GM11168 (cell line): ENCODE results near the gene CRABP2.

ENCODE experiments used
- in situ Hi-C: fragments of 300-500 bp; cut with MboI; formaldehyde crosslinking; loops from one replicate; pipeline ENCODE4 v1.12.0; 2022; ENCODE audit warnings: low sequenced_read_pairs; ENCODE audit not compliant: unreplicated experiment

Gene CRABP2

GRCh38 chr1:156659988-156660751, 45.2 kb downstream of the CRABP2 start:
- in situ Hi-C loops = no loop called here

DNA sequence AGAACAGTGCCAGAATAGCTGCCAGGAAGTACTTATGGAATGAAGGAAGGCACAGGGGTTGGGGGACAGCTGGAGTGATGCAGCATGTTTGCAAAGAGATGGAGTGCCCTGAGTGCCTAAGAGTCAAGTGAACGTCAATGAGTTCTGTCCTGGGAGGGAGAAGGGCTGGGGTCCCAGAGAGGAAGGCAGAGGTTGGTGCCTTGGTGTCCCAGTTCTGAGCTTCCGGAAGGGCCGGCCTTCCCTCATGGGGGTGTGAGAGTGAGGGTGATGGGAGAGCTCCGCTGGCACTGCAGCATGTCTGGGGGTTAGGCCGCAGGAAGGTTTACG, 45.8 kb downstream of the CRABP2 start:
- in situ Hi-C loops = no loop called here

GRCh38 chr1:156658945-156659574, 46.3 kb downstream of the CRABP2 start:
- in situ Hi-C loops = no loop called here

- in situ Hi-C loops = no loop called here
Observed at GRCh38 chr1:156658496-156658895, 46.9 kb downstream of the CRABP2 start.

DNA sequence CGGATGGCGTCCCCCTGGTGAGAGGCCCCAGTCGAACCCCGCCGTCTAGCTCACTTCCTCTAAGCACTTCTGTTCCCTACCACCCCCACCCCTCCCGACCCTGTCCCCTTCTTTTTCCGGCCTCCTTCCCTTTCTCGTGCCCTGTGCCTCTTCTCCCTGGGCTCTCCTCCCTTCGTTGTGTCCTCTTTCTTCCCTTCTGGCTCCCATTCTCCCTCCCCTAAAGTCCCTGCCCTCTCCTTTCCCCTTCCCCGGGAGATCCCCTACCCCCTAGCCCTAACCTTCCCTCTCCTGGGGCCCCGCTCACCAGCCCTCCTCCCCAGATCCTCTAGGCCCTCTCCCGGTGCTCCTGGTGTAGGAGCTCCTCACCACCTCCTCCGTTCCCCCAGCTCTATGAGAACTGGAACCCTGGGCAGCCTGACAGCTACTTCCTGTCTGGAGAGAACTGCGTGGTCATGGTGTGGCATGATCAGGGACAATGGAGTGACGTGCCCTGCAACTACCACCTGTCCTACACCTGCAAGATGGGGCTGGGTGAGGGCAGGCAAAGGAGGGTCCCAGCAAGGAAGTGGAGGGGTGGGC, 47.6 kb downstream of the CRABP2 start:
- in situ Hi-C loops = no loop called here

- in situ Hi-C loops = no loop called here
Observed at GRCh38 chr1:156656806-156657740, 48.3 kb downstream of the CRABP2 start.

- in situ Hi-C loops = no loop called here
Observed at GRCh38 chr1:156655904-156656516, 49.4 kb downstream of the CRABP2 start.

- in situ Hi-C loops = no loop called here
Observed at GRCh38 chr1:156655151-156655903, 50.1 kb downstream of the CRABP2 start.

DNA sequence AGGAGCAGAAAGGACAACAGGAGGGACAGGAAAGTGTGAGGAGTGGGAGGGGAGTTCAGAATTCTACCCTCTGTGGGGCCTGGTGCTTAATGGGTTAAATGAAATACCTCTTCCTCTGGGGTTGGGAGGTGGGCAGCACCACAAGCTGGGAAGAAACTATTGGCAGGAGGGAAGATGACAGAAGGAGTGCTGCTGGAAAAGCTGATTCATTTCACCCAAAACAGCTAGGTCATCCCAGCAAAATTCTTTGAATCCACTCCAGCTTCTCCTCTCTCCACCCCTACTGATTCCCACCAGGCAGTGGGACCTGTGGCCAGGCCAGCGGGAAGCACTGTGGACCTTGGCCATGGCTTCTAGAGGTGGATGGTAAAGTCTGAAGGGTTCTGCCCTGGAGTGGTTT, 50.7 kb downstream of the CRABP2 start:
- in situ Hi-C loops = no loop called here

GRCh38 chr1:156652992-156653355, 52.4 kb downstream of the CRABP2 start:
- in situ Hi-C loops = no loop called here

GRCh38 chr1:156652131-156652991, 53.0 kb downstream of the CRABP2 start:
- in situ Hi-C loops = no loop called here
